H9 (cell line): ENCODE measurements around the gene ZNF627. TPM values are rescaled to one million over a fixed set of nuclear protein-coding genes. Genes with fewer than 3 reads are reported as not detected.

Experiments
- DNase-seq: peaks from one replicate; pipeline ENCODE4 v3.0.0-alpha.2; 2017
- H2AFZ ChIP-seq: one replicate; pipeline ENCODE4 v1.6.1; 2013; ENCODE audit warnings: mild to moderate bottlenecking, low read length, control low read depth, moderate library complexity
- H2AK5ac ChIP-seq: 2 replicates; pipeline ENCODE4 v1.6.1; 2013; ENCODE audit warnings: low read length, control low read depth, mixed read lengths; ENCODE audit not compliant: insufficient read length
- H2BK120ac ChIP-seq: one replicate; pipeline ENCODE4 v1.6.1; 2013; ENCODE audit warnings: low read depth, mild to moderate bottlenecking, low read length, control low read depth, inconsistent platforms; ENCODE audit not compliant: poor library complexity, severe bottlenecking
- H2BK12ac ChIP-seq: 2 replicates; pipeline ENCODE4 v1.6.1; 2013; ENCODE audit warnings: low read length, control low read depth, mixed read lengths, low read depth; ENCODE audit not compliant: insufficient read length
- H2BK15ac ChIP-seq: 2 replicates; pipeline ENCODE4 v1.6.1; 2013; ENCODE audit warnings: low read depth, low read length, control low read depth
- H2BK20ac ChIP-seq: one replicate; pipeline ENCODE4 v1.6.1; 2013; ENCODE audit warnings: low read depth, mild to moderate bottlenecking, low read length, control low read depth, inconsistent platforms; ENCODE audit not compliant: poor library complexity, severe bottlenecking
- H2BK5ac ChIP-seq: 2 replicates; pipeline ENCODE4 v1.6.1; 2013; ENCODE audit warnings: low read length, control low read depth, mixed read lengths; ENCODE audit not compliant: insufficient read length
- H3K14ac ChIP-seq: 2 replicates; pipeline ENCODE4 v1.6.1; 2013; ENCODE audit warnings: low read length, control low read depth; ENCODE audit not compliant: insufficient read depth
- H3K18ac ChIP-seq: 2 replicates; pipeline ENCODE4 v1.6.1; 2013; ENCODE audit warnings: low read depth, mild to moderate bottlenecking, mixed read lengths, low read length, control low read depth; ENCODE audit not compliant: insufficient read length
- H3K23ac ChIP-seq: 2 replicates; pipeline ENCODE4 v1.6.1; 2013; ENCODE audit warnings: low read length, control low read depth, mixed read lengths, low read depth; ENCODE audit not compliant: insufficient read length
- H3K23me2 ChIP-seq: 2 replicates; pipeline ENCODE4 v1.6.1; 2013; ENCODE audit warnings: low read depth, mild to moderate bottlenecking, mixed read lengths, low read length, control low read depth; ENCODE audit not compliant: insufficient read length, poor library complexity, severe bottlenecking
- H3K27ac ChIP-seq: 2 replicates; pipeline ENCODE4 v1.5.1; 2013; ENCODE audit warnings: low read length, control low read depth, mixed read lengths, low read depth; ENCODE audit not compliant: insufficient read length
- H3K27me3 ChIP-seq: 2 replicates; pipeline ENCODE4 v1.6.1; 2013; ENCODE audit warnings: low read length, control low read depth, inconsistent platforms; ENCODE audit not compliant: insufficient read depth
- H3K4ac ChIP-seq: 2 replicates; pipeline ENCODE4 v1.6.1; 2013; ENCODE audit warnings: low read depth, mild to moderate bottlenecking, control low read depth, inconsistent platforms, low read length, moderate library complexity
- H3K4me1 ChIP-seq: 2 replicates; pipeline ENCODE4 v1.6.1; 2013; ENCODE audit warnings: low read length, control low read depth, inconsistent platforms; ENCODE audit not compliant: insufficient read depth
- H3K4me2 ChIP-seq: 2 replicates; pipeline ENCODE4 v1.6.1; 2013; ENCODE audit warnings: low read length, control low read depth, mixed read lengths; ENCODE audit not compliant: insufficient read length, insufficient read depth
- H3K56ac ChIP-seq: 2 replicates; pipeline ENCODE4 v1.6.1; 2013; ENCODE audit warnings: low read depth, mild to moderate bottlenecking, mixed read lengths, low read length, control low read depth; ENCODE audit not compliant: insufficient read length
- H3K79me1 ChIP-seq: 2 replicates; pipeline ENCODE4 v1.6.1; 2013; ENCODE audit warnings: low read depth, mild to moderate bottlenecking, moderate library complexity, low read length, control low read depth, inconsistent platforms; ENCODE audit not compliant: insufficient read depth, poor library complexity, severe bottlenecking
- H3K79me2 ChIP-seq: 2 replicates; pipeline ENCODE4 v1.6.1; 2013; ENCODE audit warnings: low read length, control low read depth, inconsistent platforms; ENCODE audit not compliant: insufficient read depth
- H3K9ac ChIP-seq: 2 replicates; pipeline ENCODE4 v1.6.1; 2013; ENCODE audit warnings: low read length, control low read depth, mixed read lengths; ENCODE audit not compliant: insufficient read length; ENCODE audit errors: extremely low read depth
- H3K9me3 ChIP-seq: one replicate; pipeline ENCODE4 v1.6.1; 2013; ENCODE audit warnings: low read depth, low read length, inconsistent platforms; ENCODE audit not compliant: control insufficient read depth
- H3T11ph ChIP-seq: one replicate; pipeline ENCODE4 v1.6.1; 2013; ENCODE audit warnings: mild to moderate bottlenecking, low read length, control low read depth, inconsistent platforms
- H4K20me1 ChIP-seq: one replicate; pipeline ENCODE4 v1.6.1; 2013; ENCODE audit not compliant: control insufficient read depth, insufficient read length, insufficient read depth
- H4K5ac ChIP-seq: 2 replicates; pipeline ENCODE4 v1.6.1; 2013; ENCODE audit warnings: low read depth, mild to moderate bottlenecking, mixed read lengths, low read length, control low read depth; ENCODE audit not compliant: insufficient read length
- H4K8ac ChIP-seq: replicated peaks from 2 replicates; pipeline ENCODE4 v1.6.1; 2013; ENCODE audit warnings: low read length, control low read depth, mixed read lengths, low read depth; ENCODE audit not compliant: insufficient read length
- H4K91ac ChIP-seq: 2 replicates; pipeline ENCODE4 v1.6.1; 2013; ENCODE audit warnings: low read depth, mild to moderate bottlenecking, moderate library complexity, mixed read lengths, low read length, control low read depth; ENCODE audit not compliant: insufficient read length
- H3K27ac Mint-ChIP-seq, 3 experiments: 2 replicates in 2 of 3; 3 replicates in 1 of 3; pipeline ENCODE4 v1.8.0; 2020 to 2021; ENCODE audit warnings: mixed read lengths in 3 of 3, mild to moderate bottlenecking in 1 of 3, moderate library complexity in 1 of 3
- H3K27me3 Mint-ChIP-seq: 2 replicates; pipeline ENCODE4 v1.8.0; 2021; ENCODE audit warnings: low read depth, mild to moderate bottlenecking, moderate library complexity, mixed read lengths
- H3K36me3 Mint-ChIP-seq, 3 experiments: 2 replicates in 2 of 3; 3 replicates in 1 of 3; pipeline ENCODE4 v1.8.0; 2020 to 2021; ENCODE audit warnings: low read depth in 3 of 3, mixed read lengths in 3 of 3; ENCODE audit not compliant: insufficient read depth in 1 of 3
- H3K4me1 Mint-ChIP-seq, 2 experiments: 2 replicates each; pipeline ENCODE4 v1.8.0; 2020; ENCODE audit warnings: mixed read lengths in 2 of 2
- H3K4me3 Mint-ChIP-seq, 2 experiments: 2 replicates in 1 of 2; 3 replicates in 1 of 2; pipeline ENCODE4 v1.8.0; 2020 to 2021; ENCODE audit warnings: mild to moderate bottlenecking in 2 of 2, mixed read lengths in 2 of 2, moderate library complexity in 1 of 2
- H3K9me3 Mint-ChIP-seq, 2 experiments: 2 replicates in 1 of 2; 3 replicates in 1 of 2; pipeline ENCODE4 v1.8.0; 2020; ENCODE audit warnings: mild to moderate bottlenecking in 2 of 2, mixed read lengths in 2 of 2, moderate library complexity in 1 of 2
- CTCF ChIP-seq: fragments of 200-600 bp; sonication (generic); conservative IDR thresholded peaks from 3 replicates; pipeline ENCODE4 v1.8.0; 2021; ENCODE audit warnings: antibody characterized with exemption, mild to moderate bottlenecking
- WGBS: extraction: QIAGEN DNeasy Blood & Tissue Kit; methylation state at CpG from one replicate; pipeline ENCODE4 v1.1.7; 2013; ENCODE audit warnings: missing lambda C conversion rate, low lambda C conversion rate, mixed read lengths; ENCODE audit not compliant: insufficient read length; ENCODE audit errors: extremely low coverage; 5-methylcytosine and 5-hydroxymethylcytosine counted together
- total RNA-seq: library from RNA; stranded (reverse); gene quantifications from 2 replicates; pipeline ENCODE4 v1.2.1, GENCODE V29; 2021

Gene ZNF627
- total RNA-seq, 1 experiment from 2014 or later: 12.8 TPM

- no peak overlapping the region for H3K9ac ChIP-seq
- H2AK5ac ChIP-seq: no peak overlapping the region
- no peak overlapping the region for H3K4me2 ChIP-seq
- no peak for TF ChIP-seq CTCF
- no peak overlapping the region; a peak in 1 of 5 replicates for H3K4me3 Mint-ChIP-seq
- H3K27ac ChIP-seq: no peak overlapping the region
- no peaks in the 10 kb centered on the region for H3K36me3 Mint-ChIP-seq
- no peak overlapping the region for H3T11ph ChIP-seq
- no peak overlapping the region for H2BK120ac ChIP-seq
- H2BK12ac ChIP-seq: no peak overlapping the region
- peaks cover 6% of the 10 kb centered on the region for H3K27me3 Mint-ChIP-seq
- no peak overlapping the region for H3K56ac ChIP-seq
- H3K18ac ChIP-seq: no peak overlapping the region
- H4K20me1 ChIP-seq: no peaks in the 10 kb centered on the region
- peaks cover 0 to 4% of the 10 kb centered on the region in 2 experiments; a peak in 3 of 4 replicates for H3K4me1 Mint-ChIP-seq
- H2BK15ac ChIP-seq: no peak overlapping the region
- H3K27ac Mint-ChIP-seq: no peak overlapping the region; a peak in 1 of 7 replicates
- H2AFZ ChIP-seq: no peak overlapping the region
- no peaks in the 10 kb centered on the region for H3K79me1 ChIP-seq
- no peak overlapping the region for H2BK5ac ChIP-seq
- H3K9me3 Mint-ChIP-seq: no peaks in the 10 kb centered on the region
- H4K8ac ChIP-seq: no peak overlapping the region
- no peak overlapping the region for H4K5ac ChIP-seq
- H3K79me2 ChIP-seq: no peaks in the 10 kb centered on the region
- peaks cover 4% of the 10 kb centered on the region for H3K23me2 ChIP-seq
- no peak overlapping the region for H3K23ac ChIP-seq
- no peaks in the 10 kb centered on the region for H3K27me3 ChIP-seq
- no CpG with 5 or more reads among the region's 15 CpGs for WGBS
- H2BK20ac ChIP-seq: no peak overlapping the region
- no peaks in the 10 kb centered on the region for H3K4me1 ChIP-seq
- no peak overlapping the region for H3K4ac ChIP-seq
- no peak for DNase-seq
- H3K14ac ChIP-seq: no peak overlapping the region
- H3K9me3 ChIP-seq: no peaks in the 10 kb centered on the region
- no peak overlapping the region for H4K91ac ChIP-seq
Measured at GRCh38 chr19:11576227-11576626, 21.1 kb upstream of the ZNF627 start.
